Bronchial epithelial cell (primary cell): ENCODE results near the gene TBC1D22A. TPM values are rescaled to one million over a fixed set of nuclear protein-coding genes. Genes with fewer than 3 reads are reported as not detected.

ENCODE experiments used
- DNase-seq: peaks from one replicate; pipeline ENCODE4 v3.0.0-alpha.2; 2010; ENCODE audit warnings: low read depth
- FAIRE-seq: peaks from 2 replicates; lab custom pipeline; 2011; peaks lifted over from hg19 to GRCh38; lab: Jason Lieb, UNC
- H3K27me3 ChIP-seq: 2 replicates; pipeline ENCODE4 v1.5.1; 2011; ENCODE audit warnings: low read length; ENCODE audit not compliant: control insufficient read depth, insufficient read depth
- H3K36me3 ChIP-seq: 2 replicates; pipeline ENCODE4 v1.5.1; 2011; ENCODE audit warnings: low read length; ENCODE audit not compliant: control insufficient read depth, insufficient read depth
- H3K4me3 ChIP-seq: 2 replicates; pipeline ENCODE4 v1.5.1; 2011; ENCODE audit warnings: mild to moderate bottlenecking, low read depth, low read length, control low read depth
- CTCF ChIP-seq: IDR thresholded peaks from 2 replicates; pipeline ENCODE4 v1.5.1; 2011; ENCODE audit warnings: mild to moderate bottlenecking, moderate library complexity, low read length, control low read depth, inconsistent platforms; ENCODE audit not compliant: insufficient read depth, severe bottlenecking
- total RNA-seq: library from RNA; depleted of rRNA; stranded (reverse); fragments of >200 nt; gene quantifications from 2 replicates; pipeline ENCODE4 v1.2.1, GENCODE V29; 2014

The TBC1D22A gene
- total RNA-seq, 1 donor from 2014 or later, result 10.0 TPM

- no peak overlapping the region for H3K4me3 ChIP-seq
- DNase-seq, result no peak
- no peak for FAIRE-seq
- TF ChIP-seq CTCF, result no peak
- no peaks in the 10 kb centered on the region for H3K27me3 ChIP-seq
- H3K36me3 ChIP-seq, result peaks cover 5% of the 10 kb centered on the region
Observed at GRCh38 chr22:47033648-47034000, 271.2 kb downstream of the TBC1D22A start.

GRCh38 chr22:47034076-47034808, 271.8 kb downstream of the TBC1D22A start:
- H3K36me3 ChIP-seq, result peaks cover 5% of the 10 kb centered on the region
- DNase-seq, result no peak
- no peaks in the 10 kb centered on the region for H3K27me3 ChIP-seq
- FAIRE-seq, result no peak
- no peak overlapping the region for H3K4me3 ChIP-seq
- no peak for TF ChIP-seq CTCF

GRCh38 chr22:47034905-47035419, 272.5 kb downstream of the TBC1D22A start:
- TF ChIP-seq CTCF, result no peak
- H3K4me3 ChIP-seq, result no peak overlapping the region
- peaks cover 5% of the 10 kb centered on the region for H3K36me3 ChIP-seq
- H3K27me3 ChIP-seq, result no peaks in the 10 kb centered on the region
- DNase-seq (no peak), FAIRE-seq (no peak)

- TF ChIP-seq CTCF, result no peak
- Histone ChIP-seq H3K27me3 (no peaks in the 10 kb centered on the region), H3K4me3 (no peak overlapping the region), H3K36me3 (peaks cover 5% of the 10 kb centered on the region)
- DNase-seq (no peak), FAIRE-seq (no peak)
Observed at GRCh38 chr22:47035425-47035881, 273.0 kb downstream of the TBC1D22A start.

GRCh38 chr22:47036352-47036751, 273.9 kb downstream of the TBC1D22A start:
- DNase-seq (no peak), FAIRE-seq (no peak)
- H3K27me3 ChIP-seq, result no peaks in the 10 kb centered on the region
- peaks cover 5% of the 10 kb centered on the region for H3K36me3 ChIP-seq
- TF ChIP-seq CTCF, result no peak
- no peak overlapping the region for H3K4me3 ChIP-seq
